GM23338 (cell line): Measurements from ENCODE around the gene TEX54. TPM values are rescaled to one million over a fixed set of nuclear protein-coding genes. Genes with fewer than 3 reads are reported as not detected.

Experiments used
- ATAC-seq: fragments of 200-7000 bp; cut with Tn5 transposase; 3 replicates; pipeline ENCODE4 v1.9.1; 2020
- DNase-seq: peaks from one replicate; pipeline ENCODE4 v3.0.0-alpha.2; 2015; ENCODE audit warnings: low spot score
- H2AFZ ChIP-seq: fragments of 200-600 bp; sonication (generic); 2 replicates; pipeline ENCODE4 v1.8.0; 2016; ENCODE audit warnings: antibody characterized with exemption, mild to moderate bottlenecking, moderate library complexity
- H3F3A ChIP-seq: fragments of 200-600 bp; sonication (generic); replicated peaks from 2 replicates; pipeline ENCODE4 v1.8.0; 2017; ENCODE audit warnings: antibody characterized with exemption, mixed run types, low read depth
- H3K27ac ChIP-seq: fragments of 200-600 bp; sonication (generic); 2 replicates; pipeline ENCODE4 v1.6.1; 2016; ENCODE audit warnings: low read depth
- H3K27me3 ChIP-seq: fragments of 200-600 bp; sonication (generic); 2 replicates; pipeline ENCODE4 v1.8.0; 2016; ENCODE audit warnings: mild to moderate bottlenecking, mixed run types, moderate library complexity; ENCODE audit not compliant: insufficient read depth
- H3K36me3 ChIP-seq: fragments of 200-600 bp; sonication (generic); 2 replicates; pipeline ENCODE4 v1.8.0; 2016; ENCODE audit warnings: mild to moderate bottlenecking; ENCODE audit not compliant: insufficient read depth
- H3K4me1 ChIP-seq: fragments of 200-600 bp; sonication (generic); 2 replicates; pipeline ENCODE4 v1.8.0; 2016; ENCODE audit warnings: mild to moderate bottlenecking, moderate library complexity; ENCODE audit not compliant: insufficient read depth
- H3K4me2 ChIP-seq: fragments of 200-600 bp; sonication (generic); 2 replicates; pipeline ENCODE4 v1.7.1; 2017; ENCODE audit warnings: mixed run types
- H3K4me3 ChIP-seq: fragments of 200-600 bp; sonication (generic); 2 replicates; pipeline ENCODE4 v1.6.1; 2016; ENCODE audit warnings: mixed run types
- H3K79me2 ChIP-seq: fragments of 200-600 bp; sonication (generic); replicated peaks from 2 replicates; pipeline ENCODE4 v1.8.0; 2017; ENCODE audit warnings: mild to moderate bottlenecking; ENCODE audit not compliant: insufficient read depth
- H3K9me2 ChIP-seq: fragments of 200-600 bp; sonication (generic); 2 replicates; pipeline ENCODE4 v1.8.0; 2017; ENCODE audit not compliant: insufficient read depth
- H4K20me1 ChIP-seq: fragments of 200-600 bp; sonication (generic); replicated peaks from 2 replicates; pipeline ENCODE4 v1.8.0; 2017; ENCODE audit warnings: mild to moderate bottlenecking; ENCODE audit not compliant: insufficient read depth
- H3K27ac Mint-ChIP-seq: 2 replicates; pipeline ENCODE4 v1.8.0; 2020; ENCODE audit warnings: inconsistent platforms, mild to moderate bottlenecking, moderate library complexity, mixed read lengths
- H3K27me3 Mint-ChIP-seq: 3 replicates; pipeline ENCODE4 v1.8.0; 2022; ENCODE audit warnings: low read depth, mild to moderate bottlenecking, moderate library complexity, mixed read lengths, inconsistent platforms; ENCODE audit not compliant: insufficient read depth, poor library complexity
- H3K36me3 Mint-ChIP-seq: 3 replicates; pipeline ENCODE4 v1.8.0; 2021; ENCODE audit warnings: low read depth, mild to moderate bottlenecking, inconsistent platforms, moderate library complexity, mixed read lengths
- H3K4me1 Mint-ChIP-seq: 3 replicates; pipeline ENCODE4 v1.8.0; 2020; ENCODE audit warnings: mild to moderate bottlenecking, inconsistent platforms, mixed read lengths
- H3K4me3 Mint-ChIP-seq: 3 replicates; pipeline ENCODE4 v1.8.0; 2021; ENCODE audit warnings: moderate library complexity, mild to moderate bottlenecking, inconsistent platforms, mixed read lengths
- H3K9me3 Mint-ChIP-seq: 3 replicates; pipeline ENCODE4 v1.8.0; 2020; ENCODE audit warnings: moderate library complexity, mild to moderate bottlenecking, inconsistent platforms, mixed read lengths
- CREB1 ChIP-seq: fragments of 250-450 bp; sonication (Bioruptor Pico); IDR thresholded peaks from 2 replicates; pipeline ENCODE4 v1.5.0; 2020; ENCODE audit warnings: low read depth, mild to moderate bottlenecking, moderate library complexity
- CTCF ChIP-seq, 2 experiments: fragments of 200-600 bp in 1 of 2; sonication (generic) in 1 of 2; conservative IDR thresholded peaks; 2 replicates each; pipeline versions ENCODE4 v1.5.1 to v1.6.1; 2016 to 2017; ENCODE audit warnings: antibody characterized with exemption in 2 of 2, low read depth in 2 of 2, mild to moderate bottlenecking in 2 of 2, moderate library complexity in 1 of 2
- EZH2 ChIP-seq: fragments of 200-600 bp; sonication (generic); IDR thresholded peaks from one replicate; pipeline ENCODE4 v1.8.0; 2017; ENCODE audit warnings: antibody characterized with exemption, mild to moderate bottlenecking, low read depth; ENCODE audit not compliant: unreplicated experiment
- EZH2phosphoT487 ChIP-seq: fragments of 200-600 bp; sonication (generic); IDR thresholded peaks from one replicate; pipeline ENCODE4 v1.8.1; 2018; ENCODE audit warnings: antibody characterized with exemption; ENCODE audit not compliant: unreplicated experiment
- JUNB ChIP-seq: IDR thresholded peaks from one replicate; pipeline ENCODE4 v1.6.1; 2016; ENCODE audit warnings: antibody characterized with exemption; ENCODE audit not compliant: unreplicated experiment
- NANOG ChIP-seq: IDR thresholded peaks from 2 replicates; pipeline ENCODE4 v1.6.1; 2016; ENCODE audit warnings: antibody characterized with exemption, borderline replicate concordance
- POLR2AphosphoS5 ChIP-seq: IDR thresholded peaks from 2 replicates; pipeline ENCODE4 v1.6.1; 2016; ENCODE audit warnings: antibody characterized with exemption, low read depth
- REST ChIP-seq: IDR thresholded peaks from one replicate; pipeline ENCODE4 v1.6.1; 2018; ENCODE audit warnings: antibody characterized with exemption; ENCODE audit not compliant: unreplicated experiment
- STAT1 ChIP-seq: IDR thresholded peaks from one replicate; pipeline ENCODE4 v1.6.1; 2016; ENCODE audit warnings: antibody characterized with exemption; ENCODE audit not compliant: unreplicated experiment
- ZNF114 ChIP-seq: fragments of 250-450 bp; sonication (Bioruptor Pico); IDR thresholded peaks from 2 replicates; pipeline ENCODE4 v1.5.0; 2020; ENCODE audit warnings: mild to moderate bottlenecking, moderate library complexity
- ZNF331 ChIP-seq: fragments of 250-450 bp; sonication (Bioruptor Pico); IDR thresholded peaks from 2 replicates; pipeline ENCODE4 v1.5.0; 2020; ENCODE audit warnings: low read depth, mild to moderate bottlenecking, moderate library complexity
- ZNF462 ChIP-seq: fragments of 250-450 bp; sonication (Bioruptor Pico); IDR thresholded peaks from 2 replicates; pipeline ENCODE4 v1.5.0; 2020; ENCODE audit warnings: mild to moderate bottlenecking, moderate library complexity
- polyA plus RNA-seq: library from polyadenylated mRNA; unstranded; fragments of >200 nt; fragmentation: Nextera tagmentation; extraction: Ambion mirVana; gene quantifications from 2 replicates; pipeline ENCODE4 v1.2.1, GENCODE V29; 2016
- total RNA-seq: library from RNA; depleted of rRNA; stranded (reverse); fragments of >200 nt; shearing (Covaris generic); gene quantifications from 2 replicates; pipeline ENCODE4 v1.2.3, GENCODE V29; 2014
- TF ChIP-seq, protein P1 (sequence below): IDR thresholded peaks from 2 replicates; pipeline ENCODE4 v1.6.1; 2016; ENCODE audit warnings: antibody characterized with exemption

Gene TEX54
- total and polyA plus RNA-seq, 2 experiments from 2014 or later: 1.9 TPM; not detected in 1

GRCh38 chr11:62880231-62880802, 47.7 kb upstream of the TEX54 start:
- Histone ChIP-seq H3K4me3 (peak overlapping the region; percentile 98), H3K4me1 (peaks cover 35% of the 10 kb centered on the region), H3K9me2 (no peaks in the 10 kb centered on the region), H3K27me3 (no peaks in the 10 kb centered on the region), H4K20me1 (peaks cover 56% of the 10 kb centered on the region), H3K79me2 (peaks cover 96% of the 10 kb centered on the region), H3K4me2 (peak overlapping the region; percentile 80), H3K36me3 (peaks cover 61% of the 10 kb centered on the region), H3K27ac (peak overlapping the region; percentile 95), H3F3A (peaks cover 70% of the 10 kb centered on the region), H2AFZ (no peak overlapping the region)
- Mint-ChIP-seq H3K36me3 (peaks cover 96% of the 10 kb centered on the region), H3K4me1 (peaks cover 52% of the 10 kb centered on the region), H3K4me3 (peak overlapping the region; percentile 100), H3K27me3 (peaks cover 41% of the 10 kb centered on the region), H3K27ac (peak overlapping the region; percentile 100), H3K9me3 (peaks cover 2% of the 10 kb centered on the region; the same call in 2 of the 3 replicates)
- ATAC-seq (peak; percentile 7), DNase-seq (no peak)
- TF ChIP-seq ZNF331 (CRISPR knock-in tag): no peak
- TF ChIP-seq ZNF462 (CRISPR knock-in tag): no peak
- TF ChIP-seq EZH2: no peak
- no peak for TF ChIP-seq CREB1 (CRISPR knock-in tag)
- TF ChIP-seq JUNB: no peak
- TF ChIP-seq CTCF (conservative IDR thresholded peaks at IDR 0.05; ENCODE audit: low read depth in 2 of 2): no peak
- TF ChIP-seq ZNF114 (CRISPR knock-in tag): no peak
- TF ChIP-seq, protein P1, sequence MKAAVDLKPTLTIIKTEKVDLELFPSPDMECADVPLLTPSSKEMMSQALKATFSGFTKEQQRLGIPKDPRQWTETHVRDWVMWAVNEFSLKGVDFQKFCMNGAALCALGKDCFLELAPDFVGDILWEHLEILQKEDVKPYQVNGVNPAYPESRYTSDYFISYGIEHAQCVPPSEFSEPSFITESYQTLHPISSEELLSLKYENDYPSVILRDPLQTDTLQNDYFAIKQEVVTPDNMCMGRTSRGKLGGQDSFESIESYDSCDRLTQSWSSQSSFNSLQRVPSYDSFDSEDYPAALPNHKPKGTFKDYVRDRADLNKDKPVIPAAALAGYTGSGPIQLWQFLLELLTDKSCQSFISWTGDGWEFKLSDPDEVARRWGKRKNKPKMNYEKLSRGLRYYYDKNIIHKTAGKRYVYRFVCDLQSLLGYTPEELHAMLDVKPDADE: no peak
- no peak for TF ChIP-seq EZH2phosphoT487
- no peak for TF ChIP-seq NANOG
- TF ChIP-seq STAT1: no peak
- TF ChIP-seq REST: no peak
- TF ChIP-seq POLR2AphosphoS5: no peak
